Endothelial cell of umbilical vein (primary cell): ENCODE results near the gene SPACA1. TPM values are rescaled to one million over a fixed set of nuclear protein-coding genes. Genes with fewer than 3 reads are reported as not detected.

ENCODE experiments used
- BruUV-seq: library from RNA; stranded (reverse); fragments of 400-500 nt; replicated peaks from 2 replicates; lab custom pipeline; 2021; lab: Mats Ljungman, UMichigan
- CTCF ChIA-PET: fragments of 300-600, 350-600 bp; sonication (Branson Sonifier 250); formaldehyde crosslinking; loops from one replicate; lab custom pipeline; 2021; ENCODE audit warnings: antibody characterized with exemption, inconsistent platforms; lab: Charles Lee
- POLR2A ChIA-PET: fragments of 300-600, 350-600 bp; sonication (Branson Sonifier 250); formaldehyde crosslinking; loops from one replicate; lab custom pipeline; 2021; ENCODE audit warnings: antibody characterized with exemption, inconsistent platforms; lab: Charles Lee
- DNase-seq: peaks from one replicate; pipeline ENCODE4 v3.0.0-alpha.2; 2011; ENCODE audit warnings: low read depth, low spot score
- FAIRE-seq: peaks from 2 replicates; lab custom pipeline; 2011; peaks lifted over from hg19 to GRCh38; lab: Jason Lieb, UNC
- H2AFZ ChIP-seq: 2 replicates; pipeline ENCODE4 v1.6.0; 2012; ENCODE audit warnings: low read depth, low read length, control low read depth, inconsistent platforms
- H3K27ac ChIP-seq: 2 replicates; pipeline ENCODE4 v1.5.1; 2011; ENCODE audit warnings: low read depth, mild to moderate bottlenecking, control low read depth, low read length, moderate library complexity; ENCODE audit not compliant: insufficient read depth
- H3K27me3 ChIP-seq, 2 experiments: 2 replicates each; pipeline versions ENCODE4 v1.6.0 to v1.6.1; 2011; ENCODE audit warnings: low read length in 2 of 2, mixed read lengths in 1 of 2; ENCODE audit not compliant: control insufficient read depth in 2 of 2, insufficient read depth in 2 of 2
- H3K36me3 ChIP-seq, 2 experiments: 2 replicates in 1 of 2; 3 replicates in 1 of 2; pipeline ENCODE4 v1.5.1; 2011; ENCODE audit warnings: low read length in 2 of 2, mild to moderate bottlenecking in 1 of 2, moderate library complexity in 1 of 2; ENCODE audit not compliant: control insufficient read depth in 2 of 2, insufficient read depth in 2 of 2; ENCODE audit errors: extremely low read depth in 1 of 2
- H3K4me1 ChIP-seq: 3 replicates; pipeline ENCODE4 v1.5.1; 2011; ENCODE audit warnings: mild to moderate bottlenecking, low read length; ENCODE audit not compliant: control insufficient read depth, insufficient read depth; ENCODE audit errors: extremely low read depth
- H3K4me2 ChIP-seq: 2 replicates; pipeline ENCODE4 v1.6.1; 2011; ENCODE audit warnings: low read length, control low read depth, mixed read lengths; ENCODE audit not compliant: insufficient read depth
- H3K4me3 ChIP-seq, 3 experiments: fragments of 200-600 bp in 1 of 3; sonication (generic), shearing (Covaris generic) in 1 of 3; replicated peaks in 1 of 3; 2 replicates each; pipeline ENCODE4 v1.5.1; 2011 to 2016; ENCODE audit warnings: control low read depth in 3 of 3, low read length in 3 of 3, mild to moderate bottlenecking in 2 of 3, inconsistent platforms in 1 of 3, low read depth in 1 of 3, moderate library complexity in 1 of 3; ENCODE audit not compliant: insufficient read depth in 1 of 3
- H3K79me2 ChIP-seq: 2 replicates; pipeline ENCODE4 v1.6.0; 2012; ENCODE audit warnings: low read length, inconsistent platforms; ENCODE audit not compliant: control insufficient read depth, insufficient read depth
- H3K9ac ChIP-seq: replicated peaks from 2 replicates; pipeline ENCODE3; 2011; ENCODE audit warnings: low read length, control low read depth; ENCODE audit not compliant: insufficient read depth; ENCODE audit errors: extremely low read depth
- H3K9me1 ChIP-seq: replicated peaks from 3 replicates; pipeline ENCODE4 v1.6.0; 2011; ENCODE audit warnings: mild to moderate bottlenecking, low read length; ENCODE audit not compliant: control insufficient read depth, insufficient read depth; ENCODE audit errors: extremely low read depth
- H3K9me3 ChIP-seq: replicated peaks from 2 replicates; pipeline ENCODE4 v1.5.1; 2012; ENCODE audit warnings: low read length, inconsistent platforms; ENCODE audit not compliant: control insufficient read depth, insufficient read depth
- H4K20me1 ChIP-seq: replicated peaks from 2 replicates; pipeline ENCODE3; 2011; ENCODE audit warnings: mild to moderate bottlenecking, low read length; ENCODE audit not compliant: control insufficient read depth, insufficient read depth; ENCODE audit errors: extremely low read depth
- EZH2 ChIP-seq: IDR thresholded peaks from 2 replicates; pipeline ENCODE4 v1.6.1; 2012; ENCODE audit warnings: borderline replicate concordance, low read depth, mild to moderate bottlenecking, moderate library complexity, low read length, inconsistent platforms; ENCODE audit not compliant: severe bottlenecking
- FOS ChIP-seq: IDR thresholded peaks from 2 replicates; pipeline ENCODE4 v1.6.1; 2011; ENCODE audit warnings: mild to moderate bottlenecking, low read length, moderate library complexity, borderline replicate concordance; ENCODE audit not compliant: insufficient read depth
- GATA2 ChIP-seq: IDR thresholded peaks from 2 replicates; pipeline ENCODE4 v1.7.0; 2011; ENCODE audit warnings: low read depth, mild to moderate bottlenecking, moderate library complexity, mixed read lengths, low read length; ENCODE audit not compliant: insufficient read length, insufficient read depth
- JUN ChIP-seq: IDR thresholded peaks from 2 replicates; pipeline ENCODE4 v1.6.1; 2011; ENCODE audit warnings: borderline replicate concordance, low read depth; ENCODE audit not compliant: insufficient read length, insufficient read depth
- POLR2A ChIP-seq: IDR thresholded peaks from 2 replicates; pipeline ENCODE4 v1.6.1; 2012; ENCODE audit warnings: low read depth, mild to moderate bottlenecking, control low read depth, low read length
- POLR2AphosphoS5 ChIP-seq: IDR thresholded peaks from 2 replicates; pipeline ENCODE4 v1.6.1; 2012; ENCODE audit warnings: low read depth, mild to moderate bottlenecking, control low read depth, low read length, moderate library complexity; ENCODE audit not compliant: insufficient read depth
- dilution Hi-C: fragments of 300-500 bp; cut with MboI; formaldehyde crosslinking; loops from one replicate; pipeline ENCODE4 v1.15.0; 2019; ENCODE audit warnings: low sequenced_read_pairs; ENCODE audit not compliant: extremely low pct_ligation_motif_present
- intact Hi-C: fragments of 100-400 bp; cut with micrococcal nuclease; formaldehyde crosslinking; loops from one replicate; pipeline ENCODE4 v1.10.0; 2022
- polyA plus RNA-seq, 4 experiments: library from polyadenylated mRNA; depleted of rRNA in 3 of 4; stranded (reverse) in 3 of 4; unstranded in 1 of 4; fragments of >200 nt; gene quantifications; 2 replicates each; pipeline versions ENCODE4 v1.2.1 to v1.2.3, GENCODE V29; 2011 to 2012; ENCODE audit warnings: missing spikeins in 1 of 4
- total RNA-seq: library from RNA; stranded (reverse); gene quantifications from 2 replicates; pipeline ENCODE4 v1.2.3, GENCODE V29; 2021
- TF ChIP-seq, protein P1 (sequence below): IDR thresholded peaks from 2 replicates; pipeline ENCODE4 v1.6.1; 2011; ENCODE audit not compliant: insufficient read depth, insufficient read length

The SPACA1 gene
- total and polyA plus RNA-seq, 2 donors (not counting 3 experiments of a cell fraction or from before 2014, with no cell fraction given): not detected

DNA sequence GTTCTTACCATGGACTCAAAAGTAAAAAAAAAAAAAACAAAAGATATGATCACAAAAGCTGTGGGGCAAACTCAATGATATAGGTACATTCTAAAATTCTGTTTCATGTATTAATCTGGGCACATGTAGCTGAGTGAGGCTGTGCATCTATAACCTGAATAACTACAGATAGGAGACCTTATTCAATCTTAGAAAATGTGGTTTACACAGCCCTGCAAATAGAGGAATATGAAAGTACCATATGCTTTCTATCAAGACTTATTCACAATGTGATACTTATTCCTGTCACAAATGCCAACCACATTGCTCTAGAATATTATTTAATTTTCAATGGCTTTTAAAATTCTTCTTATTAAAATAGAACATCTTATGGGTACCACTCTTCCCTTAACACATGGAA is 3.1 kb upstream of the SPACA1 start:
- Histone ChIP-seq H3K79me2 (no peaks in the 10 kb centered on the region), H3K4me2 (no peak overlapping the region), H3K4me3 (no peak overlapping the region), H4K20me1 (no peaks in the 10 kb centered on the region), H3K27ac (no peak overlapping the region), H3K36me3 (no peaks in the 10 kb centered on the region), H3K9ac (no peak overlapping the region), H3K9me1 (no peaks in the 10 kb centered on the region), H3K27me3 (no peaks in the 10 kb centered on the region), H3K4me1 (no peaks in the 10 kb centered on the region), H3K9me3 (no peaks in the 10 kb centered on the region), H2AFZ (no peak overlapping the region)
- ChIA-PET POLR2A (no interaction called here), CTCF (no interaction called here)
- BruUV-seq: no TSS peak
- no peak for TF ChIP-seq JUN
- no peak for TF ChIP-seq POLR2A
- TF ChIP-seq, protein P1, sequence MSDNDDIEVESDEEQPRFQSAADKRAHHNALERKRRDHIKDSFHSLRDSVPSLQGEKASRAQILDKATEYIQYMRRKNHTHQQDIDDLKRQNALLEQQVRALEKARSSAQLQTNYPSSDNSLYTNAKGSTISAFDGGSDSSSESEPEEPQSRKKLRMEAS: no peak
- no peak for TF ChIP-seq POLR2AphosphoS5
- no peak for TF ChIP-seq FOS
- TF ChIP-seq EZH2: no peak
- TF ChIP-seq GATA2: no peak
- intact Hi-C loops: no loop called here
- FAIRE-seq (no peak), DNase-seq (no peak)
- dilution Hi-C loops: no loop called here

DNA sequence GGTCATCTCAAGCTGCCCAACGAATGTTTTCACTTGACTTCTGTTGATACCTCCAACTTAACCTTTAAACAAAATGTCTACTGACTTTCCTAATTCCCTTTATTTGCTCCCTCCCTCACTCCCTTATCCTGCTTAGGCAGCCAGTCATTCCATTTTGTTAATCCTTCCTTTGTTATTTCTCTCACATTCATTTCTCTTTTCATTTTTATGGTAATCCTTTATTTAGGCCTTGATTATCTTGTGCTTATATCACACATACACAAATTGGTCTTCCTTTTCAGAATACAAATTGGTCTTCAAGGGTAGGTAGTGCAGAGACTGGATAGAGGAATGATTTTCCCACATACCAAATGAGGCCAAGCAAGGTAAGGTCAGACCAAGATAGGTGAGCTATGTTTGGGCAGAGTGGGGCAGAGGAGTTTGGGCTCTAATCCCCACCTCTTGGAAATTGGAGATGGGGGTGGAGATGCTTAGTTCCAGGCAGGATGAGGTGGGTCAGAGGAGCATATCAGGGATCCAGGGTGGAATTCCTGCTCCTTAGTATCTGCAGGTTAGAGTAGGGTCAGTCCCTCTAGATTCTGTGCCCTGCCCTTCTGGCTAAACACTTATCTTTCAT is 2.0 kb upstream of the SPACA1 start:
- no peak for DNase-seq
- H3K9me3 ChIP-seq: no peaks in the 10 kb centered on the region
- H3K27me3 ChIP-seq: no peaks in the 10 kb centered on the region
- intact Hi-C loops: no loop called here
- no TSS peak for BruUV-seq
- no peak overlapping the region for H3K27ac ChIP-seq
- no peaks in the 10 kb centered on the region for H3K4me1 ChIP-seq
- CTCF ChIA-PET: no interaction called here
- H3K4me3 ChIP-seq: no peak overlapping the region
- H3K36me3 ChIP-seq: no peaks in the 10 kb centered on the region
- H2AFZ ChIP-seq: no peak overlapping the region
- no peaks in the 10 kb centered on the region for H3K79me2 ChIP-seq
- no peak overlapping the region for H3K9ac ChIP-seq
- dilution Hi-C loops: no loop called here
- no peaks in the 10 kb centered on the region for H3K9me1 ChIP-seq
- H3K4me2 ChIP-seq: no peak overlapping the region
- POLR2A ChIA-PET: no interaction called here
- H4K20me1 ChIP-seq: no peaks in the 10 kb centered on the region
- no peak for TF ChIP-seq POLR2A
- TF ChIP-seq, protein P1: no peak
- no peak for TF ChIP-seq EZH2
- no peak for FAIRE-seq
